ENCODE measurements around the gene FHIP2A.

GRCh38 chr10:114862456-114862855, 40.9 kb downstream of the FHIP2A start:
- TF ChIP-seq MYC (IDR thresholded peaks at IDR 0.05; ENCODE audit: low read depth, low read length), result no peak
- TF ChIP-seq CTCF (IDR thresholded peaks at IDR 0.05; ENCODE audit: low read depth, low read length), result no peak
- TF ChIP-seq MAX (IDR thresholded peaks at IDR 0.05; ENCODE audit: low read depth, low read length), result no peak
